Measurements from ENCODE around the gene STX1B.
"Not testable (repeated sequence)": the region's sequence is repeated elsewhere in the genome, so short reads cannot be mapped to it uniquely, and the experiment has no call there.

Gene STX1B

DNA sequence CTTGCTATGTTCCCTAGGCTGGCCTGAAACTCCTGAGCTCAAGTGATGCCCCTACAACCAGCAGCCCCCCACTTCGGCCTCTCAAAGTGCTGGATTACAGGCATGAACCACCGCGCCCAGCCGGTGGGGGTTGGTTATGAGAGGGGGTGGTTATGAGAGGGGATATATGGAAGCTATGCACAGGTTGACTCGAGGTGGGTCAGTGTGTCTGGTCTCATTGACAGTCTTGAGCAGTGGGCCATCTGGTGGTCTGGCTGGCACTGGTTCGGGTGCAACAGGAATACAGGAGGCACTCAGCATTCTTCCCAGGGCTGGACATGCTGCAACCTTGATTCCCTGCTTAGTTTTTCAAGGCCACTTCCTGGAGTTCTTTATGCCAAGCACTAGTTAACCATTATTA is 5.6 kb upstream of the STX1B start:
- DNase-seq = no peak

DNA sequence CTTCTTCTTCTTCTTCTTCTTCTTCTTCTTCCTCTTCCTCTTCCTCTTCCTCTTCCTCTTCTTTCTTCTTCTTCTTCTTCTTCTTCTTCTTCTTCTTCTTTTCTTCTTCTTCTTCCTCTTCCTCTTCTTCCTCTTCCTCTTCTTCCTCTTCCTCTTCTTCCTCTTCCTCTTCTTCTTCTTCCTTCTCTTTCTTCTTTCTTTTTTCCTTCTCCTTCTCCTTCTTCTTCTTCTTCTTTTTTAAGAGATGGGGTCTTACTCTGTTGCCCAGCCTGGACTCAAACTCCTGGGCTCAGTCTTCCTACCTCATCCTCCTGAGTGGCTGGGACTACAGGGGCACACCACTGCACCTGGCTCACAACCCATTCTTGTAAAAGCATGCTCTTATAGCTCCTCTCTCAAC is 2.9 kb upstream of the STX1B start:
- not testable (repeated sequence) for DNase-seq

DNA sequence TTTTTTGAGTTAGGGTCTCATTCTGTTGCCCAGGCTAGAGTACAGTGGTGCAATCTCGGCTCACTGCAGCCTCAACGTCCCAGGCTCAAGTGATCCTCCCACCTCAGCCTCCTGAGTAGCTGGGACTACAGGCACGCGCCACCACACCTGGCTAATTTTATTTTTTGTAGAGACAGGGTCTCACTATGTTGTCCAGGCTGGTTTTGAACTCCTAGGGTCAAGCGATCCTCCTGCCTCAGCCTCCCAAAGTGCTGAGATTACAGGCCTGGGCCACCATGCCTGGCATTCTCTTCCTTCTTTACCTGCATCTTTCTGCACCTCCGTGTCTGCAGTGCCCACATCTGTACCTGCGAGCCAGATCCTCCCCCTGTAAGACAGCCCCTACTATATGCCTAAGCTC is 1.4 kb upstream of the STX1B start:
- DNase-seq = not testable (repeated sequence)

DNA sequence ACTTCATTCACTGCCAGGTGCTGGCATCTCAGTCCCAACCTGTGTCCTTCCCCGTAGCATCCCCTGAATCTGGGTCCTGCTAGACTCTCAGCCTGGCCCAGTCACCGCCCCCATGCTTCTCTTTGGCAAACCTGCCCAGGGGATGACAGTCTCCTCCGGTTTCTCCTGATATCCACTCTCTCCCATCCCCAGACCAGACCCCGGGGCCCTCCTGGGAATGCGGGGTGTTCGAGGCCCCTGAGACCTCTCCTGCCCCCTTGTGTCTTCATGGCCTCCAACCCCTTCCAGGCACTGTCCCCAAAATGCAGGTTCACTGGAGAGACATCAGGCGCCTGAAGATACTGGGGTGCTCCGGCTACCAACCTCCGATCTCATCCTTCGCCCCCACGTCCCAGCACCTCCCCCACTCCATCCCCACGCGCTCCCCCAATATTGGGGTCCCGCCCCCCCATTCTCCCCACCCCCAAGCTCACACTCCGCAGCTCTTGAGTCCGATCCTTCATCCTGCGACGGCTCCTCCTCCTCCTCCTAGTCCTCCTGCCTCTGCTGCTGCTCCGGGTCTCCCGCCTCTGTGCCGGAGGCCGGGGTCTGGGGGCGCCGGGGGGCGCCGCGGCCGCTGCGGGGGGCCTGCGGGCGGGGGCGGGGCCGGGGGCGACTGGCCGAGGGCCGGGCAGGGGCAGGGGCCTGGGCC is 399 bp downstream of the STX1B start:
- DNase-seq = peak in 2 of 58 donors; percentile 25 to 54

DNA sequence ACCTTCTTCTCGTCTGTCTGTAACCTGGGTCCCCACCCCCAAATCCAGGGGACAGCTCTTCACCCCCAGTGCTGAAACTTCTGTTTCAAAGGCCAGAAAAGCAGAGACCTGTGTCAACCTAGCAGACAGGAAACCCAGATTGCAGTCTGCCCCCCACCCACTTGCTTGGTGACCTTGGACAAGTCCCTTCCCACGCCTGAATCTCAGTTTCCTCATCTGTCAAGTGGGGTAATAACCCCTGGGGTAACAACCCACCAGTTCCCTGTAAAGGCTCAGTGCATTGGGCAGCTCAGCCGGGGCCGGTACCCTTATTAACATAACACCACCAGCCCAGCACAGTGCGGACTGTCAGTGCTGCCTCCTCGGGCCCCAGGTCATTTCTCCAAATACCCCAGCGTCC is 1.3 kb downstream of the STX1B start:
- DNase-seq = no peak

DNA sequence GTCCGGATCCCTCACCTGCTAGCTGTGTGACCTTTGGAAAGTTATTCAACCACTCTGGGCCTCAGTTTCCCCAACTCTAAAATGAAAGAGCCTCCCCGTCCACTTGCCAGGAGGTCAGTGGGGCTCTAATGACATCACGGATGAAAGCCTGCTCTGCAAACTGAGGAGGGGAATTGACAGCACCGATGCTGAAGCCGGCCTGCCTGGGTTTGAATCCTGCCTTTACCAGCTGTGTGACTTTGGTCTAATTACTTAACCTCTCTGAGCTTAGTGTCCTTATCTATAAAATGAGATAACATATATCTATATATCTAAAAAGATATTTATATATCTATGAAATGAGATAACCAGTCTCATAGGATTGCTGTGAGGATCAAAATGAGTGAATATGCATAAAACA is 1.9 kb downstream of the STX1B start:
- no peak for DNase-seq

DNA sequence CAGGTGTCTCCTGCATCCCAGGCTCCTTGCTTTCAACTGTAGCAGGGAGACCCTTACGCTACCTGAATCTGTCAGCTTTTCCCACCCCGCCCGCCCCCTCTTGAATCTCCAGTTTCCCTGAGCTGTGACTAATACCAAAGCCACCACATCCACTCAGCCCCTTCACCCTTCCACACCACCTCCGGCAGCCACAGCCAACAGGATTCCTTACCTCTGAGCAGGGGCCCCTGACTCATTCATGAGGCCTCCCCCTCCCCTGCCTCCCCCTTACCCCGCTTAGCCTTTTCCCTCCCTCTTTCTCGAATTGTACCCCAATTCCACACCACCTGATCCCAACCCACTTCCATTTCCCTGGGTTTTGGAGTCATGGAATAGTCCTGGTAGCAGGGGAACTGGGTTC is 2.3 kb downstream of the STX1B start:
- DNase-seq = no peak

DNA sequence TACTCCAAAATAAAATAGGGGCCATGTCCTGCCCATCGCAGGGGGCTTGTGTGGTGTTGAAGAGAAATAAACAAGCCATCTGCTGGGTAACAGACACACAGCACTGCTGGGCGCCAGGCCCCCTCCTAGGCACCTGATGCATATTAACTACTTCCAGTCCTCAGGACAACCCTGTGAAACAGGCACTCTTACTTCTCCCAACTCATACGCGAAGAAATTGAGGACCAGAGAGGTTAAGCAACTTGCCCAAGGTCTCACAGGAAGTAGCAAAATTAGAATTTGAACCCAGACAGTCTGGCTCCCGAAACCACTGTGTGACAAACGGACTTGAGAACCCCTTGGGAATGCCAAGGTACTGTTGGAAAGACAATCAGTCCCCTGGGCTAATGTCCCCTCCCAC is 2.8 kb downstream of the STX1B start:
- DNase-seq = no peak

DNA sequence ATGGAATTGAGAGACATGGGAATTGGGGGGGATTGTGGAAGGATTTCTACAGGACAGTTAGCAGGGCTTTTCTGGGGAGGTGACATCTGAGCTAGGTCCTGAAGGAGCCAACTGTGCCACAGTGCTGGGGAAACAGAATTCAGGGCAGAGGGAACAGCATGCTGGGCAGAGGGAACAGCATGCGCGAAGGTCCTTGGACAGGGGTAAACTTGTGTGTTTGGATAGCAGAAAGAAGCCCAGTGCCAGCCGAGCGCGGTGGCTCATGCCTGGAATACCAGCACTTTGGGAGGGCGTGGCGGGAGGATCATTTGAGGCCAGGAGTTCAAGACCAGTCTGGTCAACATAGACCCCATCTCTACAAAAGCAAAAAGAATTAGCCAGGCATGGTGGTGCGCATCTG is 3.8 kb downstream of the STX1B start:
- DNase-seq = no peak

DNA sequence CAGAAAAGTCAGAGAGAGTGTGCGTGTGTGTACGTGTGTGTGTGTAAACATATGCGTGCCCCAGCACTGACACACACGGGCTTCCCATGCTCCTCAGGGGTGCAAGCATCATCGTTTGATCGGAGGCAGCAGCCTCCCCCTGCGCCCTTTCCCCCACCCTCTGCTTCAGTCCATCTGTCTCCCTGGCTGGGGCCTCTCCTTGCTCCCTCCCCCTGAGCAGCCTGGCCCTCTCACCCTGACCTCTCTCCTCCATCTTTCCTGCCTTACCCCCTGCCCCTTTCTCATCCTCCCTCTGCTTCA is 4.4 kb downstream of the STX1B start:
- DNase-seq = no peak

DNA sequence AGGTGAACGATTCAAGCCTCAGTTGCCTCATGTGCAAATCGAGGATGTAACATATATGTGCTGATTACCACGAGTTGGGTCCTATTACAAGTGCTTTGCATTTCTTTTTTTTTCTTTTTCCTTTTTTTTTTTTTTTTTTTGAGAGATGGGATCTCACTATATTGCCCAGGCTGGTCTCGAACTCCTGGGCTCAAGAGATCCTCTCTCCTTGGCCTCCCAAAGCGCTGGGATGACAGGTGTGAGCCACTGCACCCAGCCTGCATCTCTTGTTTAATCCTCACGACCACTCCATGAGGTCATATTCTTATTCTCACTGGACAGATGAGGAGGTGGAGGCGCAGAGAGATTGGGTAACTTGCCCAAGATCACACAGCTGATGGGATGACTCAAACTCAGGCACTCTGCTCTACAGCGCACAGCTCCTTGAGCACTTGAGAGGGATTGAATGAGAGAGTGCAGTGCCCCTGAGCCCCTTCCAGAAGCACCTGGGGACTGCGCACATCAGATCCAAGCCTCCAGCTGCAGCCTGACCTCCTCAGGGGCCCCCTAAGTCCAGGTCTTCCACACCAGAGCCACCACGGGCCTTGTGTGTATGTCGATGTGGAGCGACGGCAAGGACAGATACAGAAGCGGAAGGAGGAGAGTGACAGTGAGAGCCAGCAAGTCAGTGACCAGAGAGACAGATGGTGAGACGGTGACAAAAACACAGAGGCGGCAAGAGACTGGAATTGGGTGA is 4.9 kb downstream of the STX1B start:
- no peak for DNase-seq

DNA sequence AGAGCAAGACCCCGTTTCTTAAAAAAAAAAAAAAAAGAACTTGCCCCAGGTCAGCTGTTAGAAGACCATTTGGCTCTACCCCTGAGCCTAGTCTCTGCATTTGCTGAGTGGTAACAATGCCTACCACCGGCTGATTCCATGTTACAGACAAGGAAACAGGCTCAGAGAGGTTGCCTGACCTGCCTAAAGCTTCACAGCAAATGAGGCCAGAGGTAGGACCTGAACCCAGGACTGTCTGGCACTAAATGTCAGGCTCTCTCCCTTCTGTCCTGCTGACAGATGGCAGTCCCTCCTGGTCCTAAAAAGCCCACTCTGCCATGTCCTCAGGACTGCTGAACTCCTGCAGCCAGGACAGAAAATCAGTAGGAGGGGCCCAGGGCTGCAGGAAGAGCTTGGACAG is 5.8 kb downstream of the STX1B start:
- no peak for DNase-seq

DNA sequence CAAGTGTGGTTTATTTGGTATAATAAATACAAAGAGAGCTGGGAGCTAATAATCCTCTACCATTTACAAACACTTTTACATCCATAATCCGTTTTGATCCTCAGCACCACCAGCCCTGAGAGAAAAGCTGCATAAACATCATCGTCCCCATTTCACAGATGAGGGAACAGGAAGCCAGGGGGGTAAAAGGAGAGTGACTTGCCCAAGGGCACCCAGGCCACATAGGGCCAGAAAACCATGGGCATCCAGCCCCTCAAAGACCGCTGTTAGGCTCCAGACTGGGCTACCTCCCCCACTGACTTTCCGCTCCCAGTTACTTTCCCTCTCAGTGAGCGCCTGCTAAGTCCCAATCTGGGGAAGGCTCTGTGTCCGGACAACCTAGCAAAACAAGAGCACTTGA is 6.7 kb downstream of the STX1B start:
- no peak for DNase-seq

DNA sequence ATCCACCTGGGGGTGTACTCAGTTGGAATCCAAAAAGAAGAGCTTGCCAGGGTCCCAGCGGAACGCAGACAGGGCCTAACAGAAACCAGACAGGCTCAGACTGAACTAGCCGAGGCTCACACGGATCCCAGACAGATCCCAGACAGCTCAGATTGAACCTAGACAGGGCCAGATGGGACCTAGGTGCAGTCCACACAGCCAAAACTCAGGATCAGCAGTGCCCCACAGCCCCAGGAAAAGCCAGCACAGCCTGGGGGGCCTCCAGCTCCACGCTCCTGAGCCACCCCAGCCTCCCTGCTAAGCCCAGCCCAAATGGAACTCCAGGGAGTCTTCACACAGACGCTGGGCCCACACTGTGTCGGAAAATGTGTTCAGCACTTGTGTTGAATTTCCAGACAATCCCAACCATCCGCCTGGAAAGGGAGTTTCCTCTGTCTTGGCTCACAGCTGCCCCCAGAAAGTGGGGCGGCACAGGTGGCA is 7.5 kb downstream of the STX1B start:
- DNase-seq = no peak

DNA sequence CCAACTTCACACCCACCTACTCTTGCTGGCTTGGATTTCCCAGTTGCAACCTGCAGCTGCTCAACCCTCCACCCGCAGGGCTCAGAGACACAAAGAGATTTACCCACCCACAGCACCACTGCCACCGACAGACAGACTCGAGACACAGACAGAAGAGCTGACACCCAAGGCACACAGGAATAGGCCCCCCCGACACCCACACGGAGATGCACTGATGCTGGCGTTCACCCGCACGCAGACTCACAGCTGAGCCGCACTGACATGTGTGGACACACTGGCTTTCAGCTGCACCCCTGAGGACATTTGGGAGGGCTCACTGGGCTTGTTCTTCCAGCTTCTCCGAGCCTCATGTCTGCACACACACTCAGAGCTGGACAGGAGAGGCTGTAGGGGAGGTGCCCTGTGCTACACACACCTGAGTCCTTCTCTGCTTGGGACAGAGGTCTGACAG is 8.2 kb downstream of the STX1B start:
- peak in 6 of 58 donors; percentile 14 to 40 (median 34) for DNase-seq

DNA sequence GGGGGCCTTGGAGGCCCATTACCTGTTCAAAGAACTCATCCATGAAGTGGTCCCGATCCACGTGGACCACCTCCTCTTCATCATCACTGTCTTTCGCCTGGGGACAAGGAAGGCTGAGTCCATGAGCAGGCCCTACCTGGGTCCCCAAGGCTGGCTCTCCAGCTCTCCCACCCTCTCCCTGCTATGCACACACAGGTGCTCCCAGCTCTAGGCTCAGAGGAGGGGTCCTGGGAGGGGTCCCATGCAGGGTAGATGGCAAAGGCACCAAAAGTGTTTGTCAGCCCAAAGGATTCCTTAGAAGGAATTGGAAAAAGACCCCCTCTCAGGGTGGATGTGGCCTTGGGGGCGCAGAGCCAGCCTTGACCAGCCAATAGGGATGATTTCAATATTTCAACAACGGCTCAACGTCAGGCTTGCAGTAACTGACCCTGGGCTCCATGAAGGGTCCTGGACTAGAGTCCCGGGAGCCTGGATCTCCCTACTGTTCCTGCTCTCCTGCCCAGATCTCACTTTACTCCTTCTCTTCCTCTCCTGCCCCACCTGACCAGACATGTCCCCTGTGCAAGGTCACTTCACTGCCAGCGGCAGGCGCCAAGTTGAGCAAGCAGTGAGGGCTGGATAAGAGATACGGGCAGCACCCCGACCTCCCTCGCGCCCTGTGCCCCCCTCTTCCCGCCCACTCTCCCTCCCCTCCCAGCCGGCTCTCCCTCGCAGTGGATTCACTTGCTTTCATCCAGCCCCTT is 8.8 kb downstream of the STX1B start:
- no peak for DNase-seq

DNA sequence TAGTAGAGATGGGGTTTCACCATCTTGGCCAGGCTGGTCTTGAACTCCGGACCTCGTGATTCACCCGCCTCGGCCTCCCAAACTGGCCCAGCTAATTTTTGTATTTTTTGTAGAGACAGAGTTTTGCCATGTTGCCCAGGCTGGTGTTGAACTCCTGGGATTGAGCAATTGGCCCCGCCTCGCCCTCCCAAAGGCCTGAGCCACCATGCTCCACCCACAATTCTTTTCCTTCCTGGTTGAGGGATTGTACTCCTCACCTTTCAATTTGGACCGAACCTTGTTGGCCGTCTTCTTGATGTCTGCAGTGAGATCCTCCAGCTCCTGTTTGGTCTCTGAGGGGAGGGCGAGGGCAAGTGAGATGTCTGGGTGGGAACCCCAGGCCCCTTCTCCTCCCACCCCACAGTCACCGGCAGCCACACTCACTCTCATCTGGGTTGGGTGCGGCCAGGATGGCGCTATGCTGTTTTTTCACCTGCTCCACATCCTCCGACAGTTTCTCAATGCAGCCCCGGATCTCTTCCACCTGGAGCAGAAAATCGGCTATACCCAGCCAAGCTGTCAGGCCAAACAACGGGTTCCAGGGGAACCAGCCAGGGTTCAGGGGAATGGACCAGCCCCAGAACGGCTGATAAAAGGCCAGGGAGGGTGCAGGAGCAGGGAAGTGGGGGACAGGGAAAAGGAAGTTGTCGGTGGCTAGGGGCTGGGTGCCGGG is 9.6 kb downstream of the STX1B start:
- no peak for DNase-seq

DNA sequence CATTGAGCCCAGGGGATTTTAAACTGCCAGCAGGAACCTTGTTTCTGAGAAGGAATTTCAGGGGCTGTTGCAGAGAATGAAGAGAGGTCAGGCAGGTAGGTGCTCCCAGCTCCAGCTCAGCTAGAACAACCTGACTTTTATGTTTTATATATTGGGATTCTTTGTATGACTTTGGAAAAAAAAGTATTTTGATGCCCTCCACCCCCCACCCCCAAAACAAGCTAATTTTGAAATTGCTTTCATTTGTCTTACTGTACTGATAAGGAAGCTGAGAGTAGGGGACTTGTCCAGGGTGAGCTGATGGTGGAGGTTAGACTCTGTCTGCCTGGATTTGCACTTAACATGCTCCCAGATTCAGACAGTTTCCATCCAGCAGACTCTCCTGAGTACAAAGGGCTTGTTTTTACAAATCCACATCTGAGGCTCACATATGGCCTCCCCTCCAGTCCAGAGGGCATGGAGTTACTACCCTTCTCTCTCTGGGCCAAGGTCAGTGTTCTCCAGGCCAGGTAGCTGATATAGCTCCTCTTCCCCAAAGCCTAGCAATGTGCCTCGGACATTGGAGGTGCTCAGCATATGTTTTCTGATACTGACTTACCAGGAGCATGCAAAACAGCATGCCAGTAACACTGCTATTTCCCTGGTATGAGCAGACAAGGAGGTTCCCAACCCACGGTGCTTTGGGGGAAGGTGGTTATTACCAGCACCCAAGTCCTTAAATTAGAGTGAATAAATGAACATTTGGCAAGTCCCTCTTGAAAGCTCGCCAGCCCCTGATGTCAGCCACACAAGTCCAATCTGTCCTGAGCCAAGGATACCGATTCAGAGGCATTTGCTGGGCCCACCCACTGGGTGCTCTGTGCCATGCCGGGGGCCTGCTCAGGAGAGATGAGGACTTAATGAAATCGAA is 11.3 kb downstream of the STX1B start:
- DNase-seq = peak in 21 of 58 donors; percentile 7 to 67 (median 34)

DNA sequence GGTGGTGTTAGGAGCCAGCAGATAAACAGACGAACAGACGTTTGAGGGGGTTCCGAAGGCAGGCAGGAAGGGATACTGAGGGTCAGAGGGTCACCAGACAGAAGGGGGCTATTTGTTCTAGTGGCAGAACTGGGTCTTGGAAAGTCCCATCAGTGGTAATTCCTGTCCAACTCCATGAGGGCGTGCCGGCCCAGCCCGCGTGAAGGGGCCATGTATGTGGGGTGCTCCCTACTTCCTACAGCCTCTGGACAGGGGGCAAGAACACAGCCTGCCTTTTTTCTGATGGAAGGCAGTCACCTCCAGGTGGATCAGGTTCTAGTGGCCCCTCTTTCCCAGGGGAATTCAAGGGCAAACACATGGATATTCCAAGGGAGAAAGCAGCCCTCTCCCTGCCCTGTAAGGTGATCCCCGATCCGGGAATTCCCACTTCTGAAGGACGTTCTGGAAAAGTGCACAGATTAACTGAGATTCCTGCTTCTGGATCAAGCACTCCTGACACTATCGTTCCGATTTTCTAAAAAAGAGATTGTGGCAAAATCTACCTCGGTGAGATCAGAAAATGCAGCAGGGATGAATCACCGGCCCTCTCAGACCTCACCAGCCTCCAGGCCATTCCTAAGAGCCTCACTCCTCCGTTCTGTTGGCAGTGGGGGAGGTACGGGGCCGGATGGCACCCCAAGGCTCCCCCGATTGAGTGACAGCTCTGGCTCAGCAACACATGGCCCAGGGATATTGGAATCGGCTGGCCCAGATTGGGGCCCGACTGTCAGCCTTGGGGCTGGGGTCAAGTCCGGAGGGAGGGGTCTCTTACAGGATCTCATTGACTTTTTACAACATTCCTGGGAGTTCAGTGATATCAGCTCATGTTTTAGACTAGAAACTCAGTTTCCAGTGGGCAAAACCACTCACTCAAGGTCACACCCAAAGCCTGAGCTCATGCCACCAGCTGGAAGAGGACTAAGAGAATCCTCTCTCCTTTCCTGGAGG is 12.4 kb downstream of the STX1B start:
- DNase-seq = no peak

Data from anterior cingulate cortex (tissue), 58 donors.